Ammon's horn (tissue), 1 donor: ENCODE measurements around the gene EXD1.

ENCODE experiments used
- DNase-seq: peaks from one replicate; pipeline ENCODE4 v3.0.0-alpha.2; 2016; ENCODE audit warnings: low spot score

Gene EXD1

DNA sequence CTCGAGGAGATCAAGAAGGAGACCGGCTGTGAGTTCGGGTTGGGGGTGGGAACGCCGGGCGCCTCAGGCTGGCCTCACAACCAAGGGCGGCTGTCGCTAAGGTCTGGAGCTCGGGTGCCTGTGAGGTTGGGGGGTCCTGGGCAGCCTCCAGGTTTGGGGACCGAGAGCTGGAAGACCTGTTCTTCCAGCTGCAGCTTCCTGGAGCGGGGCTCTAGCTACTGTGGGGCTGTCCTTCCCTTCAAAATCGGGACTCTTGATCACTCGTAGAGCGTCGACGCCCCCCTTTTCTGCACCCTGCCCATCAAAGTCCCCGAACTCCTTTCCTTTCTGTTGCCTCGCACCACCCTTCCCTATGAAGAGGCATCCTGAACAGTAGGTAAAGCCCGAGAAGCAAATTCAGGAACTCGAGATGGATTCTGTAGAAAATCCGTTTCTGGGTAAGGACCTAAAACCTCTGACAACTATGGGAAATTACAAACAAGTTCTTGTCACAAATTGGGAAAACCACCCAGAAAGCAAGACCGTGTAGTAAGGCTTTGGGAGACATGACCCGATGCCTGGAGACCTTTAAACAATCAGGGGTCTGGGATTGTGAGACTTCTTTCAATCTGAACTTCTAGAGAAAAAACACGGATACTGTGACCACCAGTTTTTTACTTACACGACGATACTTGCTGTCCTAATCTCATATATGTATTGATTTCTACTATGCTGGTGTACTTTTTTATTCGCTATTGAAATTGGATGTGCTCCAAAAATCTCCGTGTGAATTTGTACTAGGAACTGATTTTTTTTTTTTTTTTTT, 1.1 kb upstream of the EXD1 start:
- DNase-seq, result no peak

DNA sequence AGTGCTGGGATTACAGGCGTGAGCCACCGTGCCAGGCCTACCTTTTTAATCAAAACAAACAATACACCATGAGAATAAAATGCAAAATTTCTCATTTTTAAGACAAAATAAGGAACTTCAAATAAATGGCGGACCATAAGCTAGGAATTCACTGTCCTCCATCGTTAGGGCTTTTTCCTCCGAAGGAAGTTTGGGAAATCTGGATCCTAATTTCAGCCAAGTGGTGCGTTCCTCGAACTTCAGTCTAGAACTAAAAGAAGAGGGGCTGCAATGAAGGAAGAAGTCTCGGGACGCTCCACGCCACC, 260 bp downstream of the EXD1 start:
- no peak for DNase-seq

DNA sequence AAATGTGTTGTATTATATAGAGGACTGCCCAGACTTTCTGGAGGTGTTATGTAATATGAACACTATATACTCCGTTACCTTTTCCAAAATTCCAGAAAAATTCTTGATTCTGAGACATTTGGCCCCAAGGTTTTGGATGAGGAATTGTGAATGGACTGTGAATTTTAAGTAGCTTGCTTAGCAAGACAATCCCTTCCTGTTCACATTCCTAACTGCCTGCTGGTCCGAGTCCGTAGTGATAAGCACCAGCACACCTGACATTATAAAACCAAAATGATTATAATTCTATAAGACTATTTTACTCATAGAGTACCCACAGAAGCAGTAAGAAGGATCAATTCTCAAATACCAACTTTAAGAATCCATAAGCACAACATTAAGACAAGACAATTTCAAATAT, 11.2 kb downstream of the EXD1 start:
- no peak for DNase-seq

DNA sequence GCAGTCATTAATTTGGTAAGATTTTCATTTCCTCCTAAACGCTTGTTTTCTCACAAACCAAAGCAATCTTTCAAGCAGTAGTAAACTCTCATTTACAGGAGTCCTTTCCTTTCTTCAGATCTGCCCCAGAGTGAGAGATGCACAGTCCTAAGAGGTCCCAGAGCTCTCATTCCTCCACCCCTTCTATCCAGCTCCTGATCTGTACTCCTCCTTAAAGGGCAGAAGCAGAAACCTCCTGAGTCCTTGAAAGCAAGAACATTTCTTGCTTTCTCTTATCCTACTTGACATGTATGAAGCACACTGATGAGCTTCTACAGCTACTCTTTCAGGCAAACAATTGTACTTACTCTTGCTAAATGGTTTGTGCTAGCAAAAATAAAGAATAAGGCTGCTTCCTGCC, 11.7 kb downstream of the EXD1 start:
- DNase-seq, result no peak

DNA sequence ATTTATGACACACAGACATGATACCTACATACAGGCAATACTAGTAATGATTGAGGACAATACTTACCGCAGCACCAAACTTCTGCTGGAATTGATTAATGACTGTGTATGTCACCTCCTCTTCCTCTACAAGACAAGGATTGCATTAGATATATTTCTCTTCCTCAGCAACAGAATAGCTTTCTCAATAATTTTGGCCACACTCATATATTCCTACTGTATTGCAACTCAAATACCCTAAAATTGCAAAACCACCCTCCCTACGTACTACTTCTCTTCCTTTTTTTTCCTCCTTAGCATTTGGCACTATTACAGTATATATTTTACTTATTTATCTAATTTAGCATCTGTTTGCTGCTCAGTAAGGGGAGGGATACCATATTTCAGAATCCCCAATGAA, 14.8 kb downstream of the EXD1 start:
- DNase-seq, result no peak

DNA sequence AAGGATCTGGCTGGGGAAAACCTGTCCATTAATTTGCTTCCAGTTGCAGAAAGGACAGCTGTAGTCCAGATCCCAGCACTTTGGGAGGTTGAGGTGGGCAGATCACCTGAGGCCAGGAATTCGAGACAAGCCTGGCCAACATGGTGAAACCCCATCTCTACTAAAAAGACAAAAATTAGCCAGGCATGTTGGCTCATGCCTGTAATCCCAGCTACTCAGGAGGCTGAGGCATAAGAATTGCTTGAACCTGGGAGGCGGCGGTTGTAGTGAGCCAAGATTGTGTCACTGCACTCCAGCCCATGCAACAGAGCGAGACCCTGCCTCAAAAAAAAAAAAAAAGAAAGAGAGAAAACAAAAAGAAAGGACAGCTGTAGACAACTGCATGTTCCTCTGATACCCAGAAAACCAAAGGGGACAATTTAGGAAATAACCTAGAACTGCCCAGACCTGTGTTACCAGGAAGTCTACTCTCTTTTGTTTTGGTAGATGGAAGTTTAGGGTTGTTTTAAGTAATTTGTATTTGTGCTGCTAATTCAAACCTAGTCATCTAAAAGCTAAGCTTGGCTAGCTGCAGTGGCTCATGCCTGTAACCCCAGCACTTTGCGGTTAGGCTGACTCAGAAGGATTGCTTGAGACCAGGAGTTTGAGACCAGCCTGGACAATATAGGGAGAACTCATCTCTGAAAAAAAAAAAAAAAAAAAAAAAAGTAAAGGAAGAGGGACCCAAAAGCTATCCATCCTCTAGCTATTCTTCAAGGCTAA, 22.7 kb downstream of the EXD1 start:
- no peak for DNase-seq

DNA sequence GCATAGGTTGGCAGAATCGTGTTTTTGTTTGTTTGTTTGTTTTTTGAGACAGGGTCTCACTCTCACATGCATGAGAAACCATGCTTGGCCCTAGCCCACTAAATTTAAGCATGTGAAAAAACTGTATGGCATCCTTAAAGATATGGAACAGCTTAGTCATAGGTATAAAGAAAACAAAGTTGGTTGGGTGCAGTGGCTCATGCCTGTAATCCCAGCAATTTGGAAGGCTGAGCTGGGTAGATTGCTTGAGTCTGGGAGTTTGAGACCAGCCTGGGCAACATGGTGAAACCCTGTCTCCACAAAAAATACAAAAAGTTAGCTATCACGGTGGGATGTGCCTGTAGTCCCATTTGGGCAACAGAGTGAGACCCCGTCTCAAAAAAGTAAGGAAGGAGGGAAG, 25.2 kb downstream of the EXD1 start:
- DNase-seq, result no peak

DNA sequence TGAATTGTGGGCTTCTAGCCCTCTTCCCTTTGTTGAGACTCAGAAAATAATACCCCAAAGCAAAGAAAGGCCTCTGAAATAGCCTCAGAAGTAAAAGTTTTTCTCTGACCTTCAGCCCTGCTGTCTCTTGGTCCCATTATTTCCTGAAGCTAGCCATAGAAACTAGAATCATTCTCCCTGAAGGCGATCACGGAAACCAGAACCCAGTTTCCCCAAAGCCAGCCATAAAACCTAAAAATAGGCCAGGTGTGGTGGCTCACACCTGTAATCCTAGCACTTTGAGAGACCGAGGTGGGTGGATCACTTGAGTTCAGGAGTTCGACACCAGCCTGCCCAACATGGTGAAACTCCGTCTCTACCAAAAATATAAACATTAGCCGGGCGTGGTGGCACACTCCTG, 27.2 kb downstream of the EXD1 start:
- DNase-seq, result no peak

DNA sequence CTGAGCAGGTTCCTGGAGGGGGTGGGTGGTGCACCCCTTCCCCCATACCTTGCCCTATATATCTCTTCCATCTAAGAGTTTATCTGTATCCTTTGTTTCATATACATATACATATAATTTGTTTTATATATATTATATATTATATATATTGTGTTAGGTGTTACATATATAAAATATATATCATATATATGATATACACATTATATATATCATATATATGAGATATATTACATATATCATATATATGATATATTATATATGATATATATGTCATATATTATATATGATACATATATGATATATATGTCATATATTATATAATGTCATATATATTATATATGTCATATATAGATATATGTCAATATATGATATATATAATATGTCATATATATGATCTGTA, 31.1 kb downstream of the EXD1 start:
- DNase-seq, result no peak

DNA sequence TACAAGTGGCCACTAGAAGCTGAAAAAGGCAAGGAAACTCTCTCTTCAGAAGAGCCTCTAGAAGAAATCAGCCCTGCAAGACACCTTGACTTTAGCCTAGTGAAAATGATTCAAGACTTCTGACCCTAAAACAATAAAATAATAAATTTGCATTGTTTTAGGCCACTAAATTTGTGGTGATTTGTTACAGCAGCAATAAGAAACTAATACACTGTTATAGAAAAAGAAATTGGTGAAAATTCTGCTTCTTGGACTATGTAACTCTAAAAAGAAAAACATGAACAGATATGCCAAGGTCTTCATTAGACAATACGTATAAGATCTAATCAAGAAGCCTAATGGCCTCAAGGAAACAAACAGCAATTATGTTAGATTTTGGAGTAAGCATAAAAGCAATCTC, 36.1 kb downstream of the EXD1 start:
- no peak for DNase-seq

DNA sequence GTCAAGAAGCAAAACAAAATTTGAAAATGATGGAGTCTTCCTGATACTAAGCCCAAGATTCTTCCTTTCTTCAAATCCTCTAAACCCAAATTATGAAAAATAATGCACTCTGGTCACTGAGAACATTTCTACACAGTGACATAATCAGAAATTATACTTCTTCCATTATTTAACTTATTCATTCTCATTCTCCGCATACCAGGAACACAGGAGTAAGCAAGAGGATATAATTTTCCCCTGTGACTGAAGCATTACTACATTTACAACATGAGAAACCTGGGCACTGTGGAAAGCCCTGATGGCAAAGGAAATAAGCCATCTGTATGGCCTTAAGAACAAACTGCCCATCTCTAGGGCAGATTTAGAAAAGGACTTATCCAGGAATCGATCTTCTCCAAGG, 47.0 kb downstream of the EXD1 start:
- DNase-seq, result no peak

DNA sequence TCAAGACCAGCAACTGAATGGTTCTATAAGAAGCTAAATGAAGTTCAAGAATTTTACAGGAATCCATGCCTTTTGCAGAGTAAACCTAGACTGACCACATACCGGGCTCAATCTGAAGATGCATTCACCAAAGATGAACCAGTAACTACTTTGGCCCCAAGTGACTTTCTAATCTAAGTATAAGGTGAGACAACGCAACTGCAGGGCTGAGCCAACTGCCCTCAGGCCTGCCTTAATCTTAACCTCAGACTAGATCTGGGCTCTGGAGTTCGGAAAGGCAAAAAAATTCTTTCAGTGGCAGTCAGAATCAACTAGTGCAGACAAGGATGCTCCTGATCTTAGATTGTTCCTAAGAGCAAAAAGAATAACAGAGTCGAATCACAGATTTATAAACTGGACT, 48.3 kb downstream of the EXD1 start:
- DNase-seq, result no peak

DNA sequence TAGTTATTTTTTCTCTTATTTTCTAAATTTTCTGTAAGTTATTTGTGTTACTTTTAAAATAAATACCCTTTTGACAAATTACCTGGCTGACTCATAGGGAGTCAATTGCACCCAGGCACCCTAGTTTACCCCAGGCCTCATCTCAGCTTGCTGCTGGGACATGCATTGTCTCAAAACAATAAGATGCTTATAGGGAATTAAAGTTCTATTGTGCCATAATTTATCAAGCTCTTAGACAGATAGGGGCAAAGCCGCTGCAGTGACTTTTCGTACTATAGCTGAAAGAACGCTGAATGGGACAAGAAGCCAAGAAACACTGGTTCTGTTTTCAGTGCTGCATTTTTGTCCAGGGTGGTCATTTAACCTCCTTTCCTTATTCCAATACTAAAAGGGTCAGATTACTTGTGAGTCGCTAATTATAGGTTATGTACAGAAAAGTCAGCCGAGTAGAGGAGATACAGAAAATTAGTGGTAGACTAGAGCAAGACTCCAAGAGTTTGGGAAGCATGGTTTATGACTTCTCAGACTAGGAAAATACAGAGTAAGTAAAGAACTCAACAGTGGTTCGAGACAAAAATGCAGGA, 50.3 kb downstream of the EXD1 start:
- DNase-seq, result no peak

DNA sequence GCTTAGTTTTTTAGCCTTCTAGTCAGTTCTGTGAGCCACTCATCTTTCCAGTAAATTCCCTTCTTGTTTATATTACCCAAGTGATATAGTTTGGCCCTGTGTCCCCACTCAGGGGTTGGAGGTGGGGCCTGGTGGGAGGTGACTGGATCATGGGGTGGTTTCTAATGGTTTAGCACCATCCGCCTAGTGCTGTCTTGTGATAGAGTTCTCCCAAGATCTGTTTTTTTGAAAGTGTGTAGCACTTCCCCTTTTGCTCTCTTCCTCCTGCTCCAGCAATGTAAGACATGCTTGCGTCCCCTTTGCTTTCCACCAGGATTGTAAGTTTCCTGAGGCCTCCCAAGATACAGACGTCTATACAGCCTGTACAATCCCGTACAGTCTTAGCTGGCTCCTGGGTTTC, 60.8 kb downstream of the EXD1 start:
- peak; percentile 23 for DNase-seq

DNA sequence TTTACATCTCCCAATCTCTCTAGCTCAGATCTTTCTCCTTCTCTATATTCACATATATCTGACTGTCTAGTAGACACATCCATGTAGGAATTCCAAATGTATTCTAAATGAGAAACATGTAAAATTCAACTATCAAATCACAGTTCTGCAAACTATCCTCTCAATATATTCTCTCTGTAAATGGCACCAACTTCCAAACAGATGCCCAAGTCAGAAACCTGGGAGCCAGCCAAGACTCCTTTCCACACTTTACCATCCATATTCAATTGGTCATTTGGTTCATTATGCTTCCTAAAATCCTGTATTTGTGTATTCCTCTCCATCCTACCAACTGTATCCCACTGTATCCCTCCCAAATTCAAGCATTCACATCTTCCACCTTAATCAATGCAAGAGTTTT, 61.5 kb downstream of the EXD1 start:
- DNase-seq, result no peak

DNA sequence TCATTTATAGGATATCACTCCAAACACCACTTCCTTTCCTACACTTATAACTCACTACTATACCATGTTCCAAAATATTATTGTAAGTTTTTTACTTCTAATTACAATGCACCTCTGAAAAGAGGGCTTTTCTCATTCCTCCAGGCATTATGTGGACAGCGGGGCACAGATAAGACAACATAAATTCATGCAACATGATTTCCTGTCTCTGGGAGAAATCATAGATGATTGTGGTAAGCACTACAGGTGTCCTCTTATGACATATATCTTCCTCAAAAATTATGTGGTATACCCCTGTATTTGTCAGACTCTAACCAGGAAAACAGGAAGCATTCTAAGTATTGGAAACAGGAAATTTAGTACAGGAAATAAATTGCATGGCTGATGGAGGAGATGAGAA, 68.8 kb downstream of the EXD1 start:
- DNase-seq, result no peak

DNA sequence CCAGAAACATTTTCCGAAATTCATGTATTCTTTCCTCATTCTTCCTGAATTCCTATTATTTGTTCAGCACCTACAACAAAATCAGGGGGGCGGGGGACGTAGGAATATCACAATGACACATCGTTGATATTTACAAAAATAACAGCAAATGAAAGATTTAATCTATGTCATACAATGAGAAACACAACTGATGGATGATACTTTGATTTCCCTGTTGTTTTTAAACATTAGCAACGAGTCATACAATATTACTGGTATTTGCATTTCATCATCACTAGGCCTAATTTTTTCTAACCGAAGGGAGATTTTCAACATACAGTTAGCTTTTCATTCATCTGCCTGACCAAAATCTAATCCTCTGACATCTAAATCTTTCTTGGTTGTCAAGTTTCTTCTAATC, 69.2 kb downstream of the EXD1 start:
- DNase-seq, result no peak

DNA sequence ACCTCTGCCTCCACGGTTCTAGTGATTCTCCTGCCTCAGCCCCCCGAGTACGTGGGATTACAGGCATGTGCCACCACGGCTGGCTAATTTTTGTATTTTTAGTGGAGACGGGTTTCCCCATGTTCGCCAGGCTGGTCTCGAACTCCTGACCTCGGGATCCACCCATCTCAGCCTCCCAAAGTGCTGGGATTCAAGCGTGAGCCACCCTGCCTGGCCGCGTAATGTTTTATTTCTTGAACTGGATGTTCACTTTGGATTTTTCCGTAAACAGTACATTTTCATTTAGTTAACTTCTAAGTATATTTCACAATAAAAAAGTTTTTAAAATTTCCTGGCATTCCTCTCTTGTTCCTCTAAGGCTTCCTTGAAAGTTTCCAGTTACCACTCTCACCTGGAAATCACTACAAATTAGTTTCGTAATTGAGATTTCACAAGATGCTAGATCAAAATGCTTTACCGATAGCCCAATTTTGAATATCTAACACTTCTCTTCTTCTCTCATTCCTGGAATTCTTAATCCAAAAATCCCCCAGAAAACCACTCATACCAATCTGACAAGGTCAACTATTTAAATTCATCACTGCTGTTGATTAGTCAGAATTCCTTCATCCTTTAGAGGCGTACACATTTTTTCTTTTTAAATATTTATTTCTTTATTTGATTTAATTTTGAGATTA, 69.8 kb downstream of the EXD1 start:
- no peak for DNase-seq

DNA sequence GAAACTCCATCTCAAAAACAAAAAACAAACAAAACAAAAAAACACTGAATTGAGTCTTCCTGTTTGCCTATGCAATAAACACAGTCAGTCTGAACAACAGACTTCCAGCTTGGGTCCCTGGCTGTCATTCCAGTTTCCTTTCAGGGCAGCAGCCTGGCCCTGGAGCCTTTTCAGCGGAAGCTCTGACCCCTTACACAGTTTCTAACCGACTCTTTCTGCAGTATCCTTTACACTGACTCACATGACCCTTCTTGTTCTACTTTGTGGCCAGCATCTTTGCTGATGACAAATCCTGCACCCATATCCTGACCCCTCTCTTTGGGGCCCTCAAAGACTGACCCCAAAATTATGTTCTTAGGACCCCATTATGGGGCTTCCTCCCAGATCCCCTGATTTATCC, 76.1 kb downstream of the EXD1 start:
- DNase-seq, result no peak

DNA sequence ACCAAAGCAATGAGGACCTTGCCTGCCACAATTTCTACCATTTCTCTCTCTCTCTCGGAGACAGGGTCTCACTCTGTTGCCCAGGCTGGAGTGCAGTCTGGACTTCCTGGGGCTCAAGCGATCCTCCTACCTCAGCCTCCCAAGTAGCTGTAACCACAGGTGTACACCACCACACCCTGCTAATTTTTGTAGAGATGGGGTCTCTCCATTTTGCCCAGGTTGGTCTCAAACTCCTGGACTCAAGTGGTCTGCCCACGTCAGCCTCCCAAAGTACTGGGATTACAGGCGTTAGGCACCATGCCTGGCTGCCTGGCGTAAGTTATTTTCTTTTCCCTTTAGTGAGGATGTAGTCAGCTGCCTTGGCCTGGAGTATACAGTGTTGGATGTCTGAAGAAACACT, 76.8 kb downstream of the EXD1 start:
- DNase-seq, result no peak

DNA sequence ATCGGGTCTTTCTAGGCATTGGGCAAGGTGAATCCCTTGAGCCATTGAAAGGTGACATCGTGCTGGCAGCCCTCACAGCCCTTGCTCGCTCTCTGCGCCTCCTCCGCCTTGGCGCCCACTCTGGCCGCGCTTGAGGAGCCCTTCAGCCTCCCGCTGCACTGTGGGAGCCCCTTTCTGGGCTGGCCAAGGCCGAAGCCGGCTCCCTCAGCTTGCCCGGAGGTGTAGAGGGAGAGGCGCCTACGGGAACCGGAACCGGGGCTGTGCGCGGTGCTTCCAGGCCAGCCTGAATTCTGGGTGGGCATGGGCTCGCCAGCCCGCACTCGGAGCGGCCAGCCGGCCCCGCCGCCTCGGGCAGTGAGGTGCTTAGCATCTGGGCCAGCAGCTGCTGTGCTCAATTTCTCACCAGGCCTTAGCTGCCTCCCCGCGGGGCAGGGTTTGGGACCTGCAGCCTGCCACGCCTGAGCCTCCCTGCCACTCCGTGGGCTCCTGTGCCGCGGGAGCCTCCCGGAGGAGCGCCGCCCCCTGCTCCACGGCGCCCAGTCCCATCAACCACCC, 79.0 kb downstream of the EXD1 start:
- no peak for DNase-seq

DNA sequence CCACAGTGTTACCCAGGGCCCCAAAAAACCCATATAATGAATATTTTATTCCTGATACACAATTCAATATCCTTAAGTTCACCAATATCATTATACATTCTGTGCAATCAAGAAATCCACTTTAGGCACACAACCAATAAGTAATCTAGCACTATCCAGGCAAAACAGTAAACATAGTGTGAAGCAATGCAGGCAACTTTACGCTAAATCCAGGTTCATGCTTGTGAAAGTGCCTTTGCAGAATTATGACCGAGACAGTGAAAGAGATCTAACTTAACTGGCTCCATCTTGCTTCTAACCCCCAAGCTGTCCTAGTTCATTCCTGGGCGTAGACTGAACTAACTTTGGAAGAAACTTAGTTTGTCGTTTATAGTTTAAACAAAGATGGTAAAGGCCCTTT, 80.3 kb downstream of the EXD1 start:
- DNase-seq, result no peak

DNA sequence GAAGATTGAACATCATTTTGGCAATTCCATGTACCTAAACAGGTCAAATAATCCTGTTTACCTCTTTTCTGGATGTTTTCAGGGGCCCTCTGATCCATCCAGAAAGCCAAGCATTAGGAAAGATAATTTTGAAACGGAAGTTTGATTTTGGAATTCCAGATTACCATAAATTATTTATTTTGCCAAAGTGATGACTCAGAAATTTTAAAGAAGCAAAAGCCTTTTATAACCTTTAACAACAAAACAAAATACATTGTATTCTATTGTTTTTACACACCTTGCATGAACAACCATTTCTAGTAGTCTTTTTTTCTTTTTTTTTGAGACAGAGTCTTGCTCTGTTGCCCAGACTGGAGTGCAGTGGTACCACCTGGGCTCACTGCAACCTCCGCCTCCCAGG, 82.5 kb downstream of the EXD1 start:
- no peak for DNase-seq
